Endodermal cell (in vitro differentiated cells): ENCODE data around the gene EFTUD2. TPM values are rescaled to one million over a fixed set of nuclear protein-coding genes. Genes with fewer than 3 reads are reported as not detected.

Source experiments
- DNase-seq: peaks from one replicate; pipeline ENCODE4 v3.0.0-alpha.2; 2017
- H3K27ac ChIP-seq: 2 replicates; pipeline ENCODE4 v1.5.1; 2013; ENCODE audit warnings: mild to moderate bottlenecking, low read depth, low read length, moderate library complexity
- H3K27me3 ChIP-seq: 2 replicates; pipeline ENCODE4 v1.6.1; 2013; ENCODE audit warnings: mild to moderate bottlenecking, low read length, moderate library complexity; ENCODE audit not compliant: insufficient read depth, control insufficient read depth, poor library complexity, severe bottlenecking
- H3K36me3 ChIP-seq: 2 replicates; pipeline ENCODE4 v1.7.0; 2013; ENCODE audit warnings: mild to moderate bottlenecking, low read length, moderate library complexity; ENCODE audit not compliant: control insufficient read depth, insufficient read depth
- H3K4me1 ChIP-seq: one replicate; pipeline ENCODE4 v1.7.0; 2013; ENCODE audit warnings: low read length; ENCODE audit not compliant: control insufficient read depth, insufficient read depth
- H3K4me3 ChIP-seq: 2 replicates; pipeline ENCODE4 v1.5.1; 2013; ENCODE audit warnings: mild to moderate bottlenecking, low read length, moderate library complexity
- H3K9ac ChIP-seq: 2 replicates; pipeline ENCODE4 v1.6.1; 2013; ENCODE audit warnings: mild to moderate bottlenecking, low read length, moderate library complexity; ENCODE audit not compliant: poor library complexity, severe bottlenecking; ENCODE audit errors: extremely low read depth
- H3K9me3 ChIP-seq: 2 replicates; pipeline ENCODE4 v1.6.1; 2013; ENCODE audit warnings: mild to moderate bottlenecking, low read length, moderate library complexity; ENCODE audit not compliant: control insufficient read depth
- H3K27ac Mint-ChIP-seq: 2 replicates; pipeline ENCODE4 v1.8.0; 2020; ENCODE audit warnings: mixed read lengths
- H3K27me3 Mint-ChIP-seq: 2 replicates; pipeline ENCODE4 v1.8.0; 2021; ENCODE audit warnings: mild to moderate bottlenecking, mixed read lengths; ENCODE audit not compliant: insufficient read depth
- H3K36me3 Mint-ChIP-seq: 2 replicates; pipeline ENCODE4 v1.8.0; 2020; ENCODE audit warnings: low read depth, mixed read lengths
- H3K4me1 Mint-ChIP-seq: 2 replicates; pipeline ENCODE4 v1.8.0; 2020; ENCODE audit warnings: mixed read lengths
- H3K4me3 Mint-ChIP-seq: 2 replicates; pipeline ENCODE4 v1.8.0; 2020; ENCODE audit warnings: mild to moderate bottlenecking, moderate library complexity, mixed read lengths
- H3K9me3 Mint-ChIP-seq: 2 replicates; pipeline ENCODE4 v1.8.0; 2020; ENCODE audit warnings: mild to moderate bottlenecking, mixed read lengths
- CTCF ChIP-seq: fragments of 200-600 bp; sonication (generic); conservative IDR thresholded peaks from 2 replicates; pipeline ENCODE4 v1.5.0; 2021; ENCODE audit warnings: antibody characterized with exemption, mild to moderate bottlenecking
- WGBS, 2 experiments: methylation state at CpG; one replicate each; pipeline versions ENCODE4 v1.1.5 to v1.1.7; 2013; ENCODE audit warnings: missing lambda C conversion rate in 2 of 2, mixed read lengths in 1 of 2; ENCODE audit not compliant: insufficient coverage in 1 of 2, insufficient read length in 1 of 2; 5-methylcytosine and 5-hydroxymethylcytosine counted together
- total RNA-seq, 2 donors: library from RNA; stranded (reverse); fragmentation: NEBNext Ultra II Directional in 1 of 2; extraction: Animal tissue kit (Norgen Biotek cat#: 25700) in 1 of 2; gene quantifications; 2 replicates in 1 of 2; 3 replicates in 1 of 2; pipeline ENCODE4 v1.2.1, GENCODE V29; 2021

Gene EFTUD2
- total RNA-seq, 2 donors from 2014 or later, result 145 to 171 TPM

DNA sequence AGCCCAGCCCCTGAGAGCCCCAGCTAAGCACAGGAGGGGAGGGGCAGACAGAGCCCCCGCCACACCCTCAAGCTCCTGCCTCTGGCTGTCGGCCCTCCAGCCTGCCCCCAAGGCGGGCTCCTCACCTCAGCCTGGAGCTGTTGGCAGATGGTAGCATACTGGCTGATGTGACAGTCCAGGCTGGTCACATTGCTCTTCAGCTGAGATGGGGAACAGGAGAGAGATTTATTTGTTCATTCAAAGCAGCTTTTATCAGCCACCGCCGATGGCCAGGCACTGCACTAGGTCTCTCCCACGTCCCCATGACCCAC is 33.5 kb upstream of the EFTUD2 start:
- H3K9me3 ChIP-seq, result no peaks in the 10 kb centered on the region
- H3K27me3 Mint-ChIP-seq, result no peaks in the 10 kb centered on the region
- WGBS, 2 experiments, result 97 to 100% methylated on average over 3 to 6 of the region's 6 CpGs
- no peaks in the 10 kb centered on the region for H3K9me3 Mint-ChIP-seq
- peaks cover 9% of the 10 kb centered on the region for H3K4me1 Mint-ChIP-seq
- no peaks in the 10 kb centered on the region for H3K27me3 ChIP-seq
- no peak overlapping the region for H3K4me3 Mint-ChIP-seq
- H3K4me3 ChIP-seq, result no peak overlapping the region
- TF ChIP-seq CTCF, result no peak
- H3K27ac ChIP-seq, result no peak overlapping the region
- no peak overlapping the region for H3K9ac ChIP-seq
- no peak overlapping the region for H3K27ac Mint-ChIP-seq
- no peaks in the 10 kb centered on the region for H3K4me1 ChIP-seq
- peaks cover 52% of the 10 kb centered on the region for H3K36me3 Mint-ChIP-seq
- peaks cover 79% of the 10 kb centered on the region for H3K36me3 ChIP-seq
- peak; percentile 36 for DNase-seq

DNA sequence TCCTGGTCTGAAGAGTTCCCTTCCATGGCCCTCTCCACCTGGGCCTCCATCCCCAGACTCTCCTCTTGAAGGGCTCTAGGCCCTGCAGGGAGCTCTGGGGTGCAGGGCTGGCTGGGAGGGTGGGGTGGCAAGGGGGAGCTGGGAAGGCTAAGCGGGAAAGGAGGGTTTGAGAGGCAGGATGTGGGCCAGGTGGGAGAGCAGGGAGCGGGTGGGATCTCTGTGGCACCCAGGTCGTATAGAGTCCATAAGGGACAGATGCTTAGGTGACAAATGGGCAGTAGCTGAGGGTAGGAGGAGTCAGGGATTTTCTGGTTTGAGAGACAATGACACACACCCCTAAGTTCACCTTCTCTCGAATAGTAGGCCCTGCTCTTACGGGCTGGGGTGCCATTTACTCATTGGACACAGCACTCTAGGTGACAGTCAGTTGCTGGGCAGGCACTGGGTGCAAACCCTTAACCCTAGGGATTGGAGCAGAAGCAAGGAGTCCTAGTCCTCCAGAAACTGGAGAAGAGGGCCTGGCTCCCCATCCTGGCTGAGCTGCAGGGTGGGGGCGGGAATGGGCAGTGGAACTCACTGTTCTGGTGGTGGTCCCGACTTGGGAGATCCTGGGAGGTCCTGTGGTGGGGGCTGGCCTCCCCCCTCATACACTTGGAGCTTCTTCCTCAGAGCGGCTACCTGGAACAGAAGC is 33.0 kb upstream of the EFTUD2 start:
- Histone ChIP-seq H3K36me3 (peaks cover 79% of the 10 kb centered on the region), H3K4me3 (no peak overlapping the region), H3K9ac (no peak overlapping the region), H3K9me3 (no peaks in the 10 kb centered on the region), H3K4me1 (no peaks in the 10 kb centered on the region), H3K27me3 (no peaks in the 10 kb centered on the region), H3K27ac (no peak overlapping the region)
- peaks cover 56% of the 10 kb centered on the region for H3K36me3 Mint-ChIP-seq
- no peaks in the 10 kb centered on the region for H3K27me3 Mint-ChIP-seq
- peaks cover 9% of the 10 kb centered on the region for H3K4me1 Mint-ChIP-seq
- TF ChIP-seq CTCF, result no peak
- no peaks in the 10 kb centered on the region for H3K9me3 Mint-ChIP-seq
- no peak overlapping the region for H3K4me3 Mint-ChIP-seq
- H3K27ac Mint-ChIP-seq, result no peak overlapping the region
- WGBS, 2 experiments, result 95 to 98% methylated on average over 6 to 8 of the region's 8 CpGs
- DNase-seq, result peak; percentile 36

GRCh38 chr17:44931376-44931775 is 32.1 kb upstream of the EFTUD2 start:
- WGBS, 2 experiments, result 93 to 100% methylated on average over 3 to 5 of the region's 5 CpGs
- H3K9me3 ChIP-seq, result no peaks in the 10 kb centered on the region
- Mint-ChIP-seq H3K36me3 (peaks cover 60% of the 10 kb centered on the region), H3K27ac (peak overlapping the region; percentile 20), H3K4me1 (peaks cover 9% of the 10 kb centered on the region), H3K4me3 (no peak overlapping the region), H3K27me3 (no peaks in the 10 kb centered on the region), H3K9me3 (no peaks in the 10 kb centered on the region)
- no peaks in the 10 kb centered on the region for H3K4me1 ChIP-seq
- no peak overlapping the region for H3K9ac ChIP-seq
- no peak overlapping the region for H3K27ac ChIP-seq
- no peaks in the 10 kb centered on the region for H3K27me3 ChIP-seq
- DNase-seq, result peak; percentile 60
- no peak overlapping the region for H3K4me3 ChIP-seq
- no peak for TF ChIP-seq CTCF
- peaks cover 77% of the 10 kb centered on the region for H3K36me3 ChIP-seq
